ENCODE data around the gene IDH3G.

IDH3G gene

DNA sequence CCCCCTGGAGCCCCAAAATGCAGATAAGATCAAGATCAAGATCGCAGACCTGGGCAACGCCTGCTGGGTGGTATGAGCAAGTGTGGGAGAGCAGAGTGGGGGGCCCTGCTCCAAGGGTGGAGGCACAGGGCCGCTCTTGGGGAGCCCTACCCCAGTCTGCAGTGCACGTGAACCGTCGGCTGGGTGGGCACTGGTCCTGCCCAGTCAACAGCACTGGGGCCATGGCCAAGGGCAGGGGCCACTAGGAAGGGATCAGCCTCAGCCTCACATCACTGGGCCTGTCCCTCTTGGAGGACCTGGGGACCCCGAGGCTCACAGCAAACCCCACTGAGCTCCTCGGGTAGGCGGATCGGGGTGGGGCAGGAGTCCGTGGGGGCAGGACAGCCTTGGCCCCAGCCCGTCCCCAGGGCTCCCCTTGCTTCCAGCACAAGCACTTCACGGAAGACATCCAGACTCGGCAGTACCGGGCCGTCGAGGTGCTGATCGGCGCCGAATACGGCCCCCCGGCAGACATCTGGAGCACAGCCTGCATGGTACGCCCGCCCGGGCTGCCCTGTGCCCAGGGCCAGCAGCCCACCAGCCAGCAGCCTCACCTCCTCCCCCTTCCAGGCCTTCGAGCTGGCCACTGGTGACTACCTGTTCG, 9.7 kb downstream of the IDH3G start:
- H3K27ac Mint-ChIP-seq: no peak overlapping the region
- peaks cover 13% of the 10 kb centered on the region for H3K27me3 Mint-ChIP-seq
- peaks cover 3% of the 10 kb centered on the region for H3K4me1 Mint-ChIP-seq (ENCODE audit: low read depth)
- no peaks in the 10 kb centered on the region for H3K9me3 Mint-ChIP-seq
- no peak overlapping the region for H3K4me3 Mint-ChIP-seq
- peaks cover 38% of the 10 kb centered on the region for H3K36me3 Mint-ChIP-seq (ENCODE audit: low read depth)
- no peak for DNase-seq

DNA sequence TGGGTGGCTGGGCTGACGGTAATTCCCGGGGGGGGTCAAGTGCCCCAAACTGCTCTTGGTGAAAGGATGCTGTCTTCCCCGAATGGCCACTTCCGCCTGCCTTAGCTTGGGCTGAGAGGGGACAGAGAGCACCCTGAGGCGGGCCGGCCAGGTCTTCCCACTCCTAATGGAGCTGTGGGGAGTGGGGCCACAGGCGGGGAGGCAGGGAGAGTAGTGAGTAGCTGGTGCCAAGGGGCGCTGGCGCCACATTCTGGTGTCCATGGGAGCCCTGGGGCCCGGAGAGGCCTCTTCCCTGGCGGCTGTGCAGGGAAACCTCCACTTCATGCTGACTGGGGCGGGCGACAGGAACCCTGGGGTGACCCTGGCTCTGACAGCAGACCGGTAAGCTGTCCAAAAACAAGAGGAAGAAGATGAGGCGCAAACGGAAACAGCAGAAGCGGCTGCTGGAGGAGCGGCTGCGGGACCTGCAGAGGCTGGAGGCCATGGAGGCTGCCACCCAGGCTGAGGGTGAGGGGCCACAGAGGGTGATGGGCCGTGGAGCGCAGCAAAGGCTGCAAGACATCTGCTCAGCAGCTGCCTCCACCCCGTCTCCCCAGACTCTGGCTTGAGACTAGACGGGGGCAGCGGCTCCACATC, 10.7 kb downstream of the IDH3G start:
- Mint-ChIP-seq H3K27ac (no peak overlapping the region), H3K4me3 (no peak overlapping the region), H3K36me3 (ENCODE audit: low read depth) (peaks cover 29% of the 10 kb centered on the region)

DNA sequence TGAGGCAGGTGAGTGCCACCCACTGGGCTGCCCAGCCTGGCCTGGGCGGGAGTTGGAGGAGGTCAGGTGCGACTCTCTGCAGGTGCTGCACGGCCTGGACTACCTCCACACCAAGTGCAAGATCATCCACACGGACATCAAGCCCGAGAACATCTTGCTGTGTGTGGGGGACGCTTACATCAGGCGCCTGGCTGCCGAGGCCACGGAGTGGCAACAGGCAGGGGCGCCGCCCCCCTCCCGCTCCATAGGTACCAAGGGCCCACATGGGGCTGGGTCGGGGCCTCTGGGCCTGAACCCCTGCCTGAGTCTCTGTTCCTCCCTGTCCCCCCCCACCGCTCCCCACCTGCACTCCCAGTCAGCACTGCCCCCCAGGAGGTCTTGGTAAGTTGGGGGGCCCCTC, 11.3 kb downstream of the IDH3G start:
- no peak overlapping the region for H3K4me3 Mint-ChIP-seq
- peaks cover 26% of the 10 kb centered on the region for H3K36me3 Mint-ChIP-seq (ENCODE audit: low read depth)
- H3K27me3 Mint-ChIP-seq: peaks cover 16% of the 10 kb centered on the region
- DNase-seq: no peak
- H3K4me1 Mint-ChIP-seq (ENCODE audit: low read depth): peaks cover 3% of the 10 kb centered on the region
- no peak overlapping the region for H3K27ac Mint-ChIP-seq
- no peaks in the 10 kb centered on the region for H3K9me3 Mint-ChIP-seq

More for the DNA sequence above, 10.7 kb downstream of the IDH3G start:
- peaks cover 3% of the 10 kb centered on the region for H3K4me1 Mint-ChIP-seq (ENCODE audit: low read depth)
- DNase-seq: no peak
- no peaks in the 10 kb centered on the region for H3K9me3 Mint-ChIP-seq
- peaks cover 13% of the 10 kb centered on the region for H3K27me3 Mint-ChIP-seq

DNA sequence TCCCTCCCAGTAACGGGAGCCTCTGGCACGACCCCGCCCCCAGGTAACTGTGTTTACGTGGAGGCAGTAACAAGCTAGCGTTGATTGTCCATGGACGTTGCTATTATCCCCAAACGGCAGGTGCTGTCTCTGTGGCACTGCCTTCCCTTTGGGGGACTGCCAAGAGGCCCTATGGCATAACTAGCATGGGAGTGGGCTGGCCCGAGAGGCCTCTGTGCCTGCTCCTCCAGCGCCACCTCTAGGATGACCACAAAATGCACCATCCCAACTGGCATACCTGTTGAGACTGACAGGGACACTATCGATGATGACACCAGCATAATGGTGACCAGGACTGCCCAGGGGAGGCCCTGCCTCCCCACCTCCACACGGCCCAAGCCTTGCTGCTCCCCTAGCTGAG, 11.9 kb downstream of the IDH3G start:
- H3K4me1 Mint-ChIP-seq (ENCODE audit: low read depth): peaks cover 3% of the 10 kb centered on the region
- H3K4me3 Mint-ChIP-seq: no peak overlapping the region
- no peak overlapping the region for H3K27ac Mint-ChIP-seq
- peaks cover 17% of the 10 kb centered on the region for H3K27me3 Mint-ChIP-seq
- DNase-seq: no peak
- H3K36me3 Mint-ChIP-seq (ENCODE audit: low read depth): peaks cover 23% of the 10 kb centered on the region
- no peaks in the 10 kb centered on the region for H3K9me3 Mint-ChIP-seq

DNA sequence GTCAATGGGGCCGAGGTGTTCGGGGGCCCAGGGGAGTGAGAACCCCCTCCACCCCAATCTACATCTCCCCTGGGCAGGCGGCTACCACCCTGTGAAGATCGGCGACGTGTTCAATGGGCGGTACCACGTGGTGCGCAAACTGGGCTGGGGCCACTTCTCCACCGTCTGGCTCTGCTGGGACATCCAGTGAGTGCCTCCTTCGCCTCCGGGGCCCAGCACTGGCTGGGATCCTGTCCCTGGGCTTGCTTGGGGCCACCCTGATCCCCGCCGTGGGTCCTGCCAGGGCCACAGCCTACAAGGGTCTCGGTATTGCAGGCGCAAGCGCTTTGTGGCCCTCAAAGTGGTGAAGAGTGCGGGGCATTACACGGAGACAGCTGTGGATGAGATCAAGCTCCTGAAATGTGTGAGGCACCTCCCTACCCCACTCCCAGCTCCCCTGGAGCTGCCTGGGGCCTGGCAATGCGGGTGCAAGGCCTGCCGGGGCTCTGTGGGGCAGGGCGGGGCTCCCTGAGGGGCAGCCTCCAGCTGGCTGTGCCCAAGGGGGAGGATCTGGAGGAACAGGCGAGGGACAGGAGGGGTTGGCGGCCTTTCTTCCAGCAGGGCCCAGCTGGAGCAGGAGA, 12.6 kb downstream of the IDH3G start:
- Mint-ChIP-seq H3K27ac (no peak overlapping the region), H3K27me3 (peaks cover 17% of the 10 kb centered on the region), H3K4me1 (ENCODE audit: low read depth) (peaks cover 3% of the 10 kb centered on the region), H3K4me3 (no peak overlapping the region), H3K36me3 (ENCODE audit: low read depth) (peaks cover 18% of the 10 kb centered on the region), H3K9me3 (no peaks in the 10 kb centered on the region)
- no peak for DNase-seq

DNA sequence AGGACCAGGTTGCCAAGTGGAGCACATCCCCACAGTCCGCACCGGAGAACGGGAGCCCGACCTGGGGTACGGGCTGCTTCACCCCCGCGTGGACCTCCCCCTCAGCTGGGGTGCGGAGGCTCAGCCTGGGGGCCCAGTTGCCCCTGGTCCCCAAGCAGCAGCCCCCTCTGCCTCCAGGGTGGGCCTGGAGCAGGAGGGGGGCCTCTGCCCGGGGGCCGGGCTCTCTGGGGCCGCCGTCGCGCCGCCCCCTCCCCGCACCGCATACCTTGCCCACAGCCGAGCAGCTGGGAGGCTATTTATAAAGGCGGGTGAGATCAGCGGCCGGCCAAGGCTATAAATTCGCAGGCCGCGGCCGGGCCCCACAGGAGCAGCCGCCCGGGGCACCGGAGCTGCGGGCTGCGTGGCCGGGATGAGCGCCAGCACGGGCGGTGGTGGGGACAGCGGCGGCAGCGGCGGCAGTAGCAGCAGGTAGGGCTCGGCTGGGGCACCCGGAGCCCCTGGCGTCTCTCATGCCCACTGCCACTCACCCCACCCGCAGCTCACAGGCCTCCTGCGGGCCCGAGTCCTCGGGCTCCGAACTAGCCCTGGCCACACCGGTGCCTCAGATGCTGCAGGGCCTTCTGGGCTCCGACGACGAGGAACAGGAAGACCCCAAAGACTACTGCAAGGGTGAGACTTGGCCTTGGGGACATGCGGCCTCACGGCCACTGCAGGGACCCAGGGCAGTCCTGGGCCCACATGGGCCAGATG, 13.3 kb downstream of the IDH3G start, which contains the start of gene SRPK3:
Gene SRPK3 (plus strand): TSS at position 364 of the 750 bp plus-strand sequence. CDS start 46 bp downstream, at position 410.
- H3K4me1 Mint-ChIP-seq (ENCODE audit: low read depth): peaks cover 3% of the 10 kb centered on the region
- no peak within 1 kb of the TSS for H3K27ac Mint-ChIP-seq
- H3K9me3 Mint-ChIP-seq: no peaks in the 10 kb centered on the region
- no peak within 1 kb of the TSS for H3K4me3 Mint-ChIP-seq
- H3K27me3 Mint-ChIP-seq: peaks cover 17% of the 10 kb centered on the region
- DNase-seq: no peak
- H3K36me3 Mint-ChIP-seq (ENCODE audit: low read depth): peaks cover 11% of the 10 kb centered on the region

DNA sequence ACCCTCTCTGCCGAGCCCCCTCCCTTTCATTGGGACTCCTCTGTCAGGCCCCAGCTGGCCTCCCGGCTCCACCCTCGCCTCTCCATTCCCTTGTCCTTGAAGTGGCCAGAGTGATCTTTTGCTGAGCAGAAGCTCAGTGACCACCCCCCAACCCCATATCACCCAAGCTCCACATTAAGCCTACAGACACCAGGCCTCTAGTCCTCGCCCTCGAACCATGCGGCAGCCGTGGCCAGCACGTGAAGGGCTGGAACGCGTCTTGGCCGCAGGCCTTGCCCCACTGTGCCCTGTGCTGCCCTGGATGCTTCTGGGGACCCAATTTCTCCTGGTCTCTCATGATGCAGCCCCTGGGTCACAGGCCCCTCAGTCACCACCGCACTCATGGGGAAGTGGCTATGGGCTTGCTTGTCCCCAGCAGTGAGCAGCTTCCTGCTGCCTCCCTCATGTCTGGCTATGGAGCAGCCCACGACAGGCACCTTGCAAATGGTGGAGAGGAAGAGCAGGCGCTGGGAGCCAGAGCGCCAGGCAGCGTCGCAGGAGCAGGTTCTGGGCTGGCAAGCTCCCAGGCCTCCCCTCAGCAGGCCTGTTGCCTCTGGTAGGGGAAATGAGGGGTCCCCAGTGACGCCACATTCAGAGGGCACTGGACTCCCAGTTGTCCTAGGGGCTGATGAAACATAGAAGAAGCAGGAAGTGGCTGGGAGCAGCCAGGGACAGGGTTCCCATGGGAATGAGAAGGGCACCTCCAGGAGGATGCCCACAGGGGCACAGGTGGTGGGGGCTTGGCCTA, 14.1 kb downstream of the IDH3G start:
- Mint-ChIP-seq H3K4me1 (ENCODE audit: low read depth) (peaks cover 3% of the 10 kb centered on the region), H3K36me3 (ENCODE audit: low read depth) (peaks cover 5% of the 10 kb centered on the region), H3K9me3 (no peaks in the 10 kb centered on the region), H3K4me3 (no peak overlapping the region), H3K27me3 (peaks cover 17% of the 10 kb centered on the region), H3K27ac (no peak overlapping the region)
- DNase-seq: no peak

DNA sequence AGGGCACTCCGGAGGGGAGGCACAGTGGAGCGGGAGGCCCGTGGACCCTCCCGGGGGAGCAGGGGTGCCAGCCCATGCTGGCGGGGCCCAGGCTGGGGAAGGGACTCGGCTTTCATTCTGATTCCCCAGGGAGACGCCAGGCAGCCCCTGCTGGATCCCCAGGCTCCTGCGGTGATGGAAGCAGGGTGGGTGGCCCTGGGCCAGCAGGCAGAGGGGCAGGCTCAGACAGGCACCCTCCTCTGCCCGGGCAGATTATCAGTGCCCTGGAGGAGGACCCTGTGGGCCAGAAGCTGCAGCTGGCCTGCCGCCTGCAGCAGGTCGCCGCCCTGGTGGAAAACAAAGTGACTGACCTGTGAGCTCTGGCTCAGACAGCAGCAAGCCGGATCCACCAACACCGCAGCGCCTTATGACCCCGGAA, 15.5 kb downstream of the IDH3G start:
- no peak for DNase-seq
- H3K27me3 Mint-ChIP-seq: peaks cover 17% of the 10 kb centered on the region
- no peaks in the 10 kb centered on the region for H3K9me3 Mint-ChIP-seq
- no peaks in the 10 kb centered on the region for H3K36me3 Mint-ChIP-seq (ENCODE audit: low read depth)
- peaks cover 3% of the 10 kb centered on the region for H3K4me1 Mint-ChIP-seq (ENCODE audit: low read depth)
- no peak overlapping the region for H3K4me3 Mint-ChIP-seq
- no peak overlapping the region for H3K27ac Mint-ChIP-seq

DNA sequence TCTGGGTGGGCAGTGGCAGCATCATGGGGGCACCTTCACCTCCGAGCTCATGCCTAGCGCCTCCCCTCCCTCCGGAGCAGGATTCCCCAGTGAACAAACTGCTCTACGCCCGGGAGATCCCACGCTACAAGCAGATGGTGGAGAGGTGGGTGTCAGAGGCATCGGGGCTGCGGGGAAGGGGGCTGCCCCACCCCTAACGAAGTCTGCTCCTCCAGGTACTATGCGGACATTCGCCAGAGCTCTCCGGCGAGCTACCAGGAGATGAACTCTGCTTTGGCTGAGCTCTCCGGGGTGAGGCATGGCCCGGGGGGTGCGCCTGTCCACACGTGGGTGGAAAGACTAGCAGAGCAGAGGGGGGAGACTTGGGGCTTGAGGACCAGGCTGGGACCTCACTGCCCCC, 16.0 kb downstream of the IDH3G start:
- Mint-ChIP-seq H3K9me3 (no peaks in the 10 kb centered on the region), H3K27ac (no peak overlapping the region)

DNA sequence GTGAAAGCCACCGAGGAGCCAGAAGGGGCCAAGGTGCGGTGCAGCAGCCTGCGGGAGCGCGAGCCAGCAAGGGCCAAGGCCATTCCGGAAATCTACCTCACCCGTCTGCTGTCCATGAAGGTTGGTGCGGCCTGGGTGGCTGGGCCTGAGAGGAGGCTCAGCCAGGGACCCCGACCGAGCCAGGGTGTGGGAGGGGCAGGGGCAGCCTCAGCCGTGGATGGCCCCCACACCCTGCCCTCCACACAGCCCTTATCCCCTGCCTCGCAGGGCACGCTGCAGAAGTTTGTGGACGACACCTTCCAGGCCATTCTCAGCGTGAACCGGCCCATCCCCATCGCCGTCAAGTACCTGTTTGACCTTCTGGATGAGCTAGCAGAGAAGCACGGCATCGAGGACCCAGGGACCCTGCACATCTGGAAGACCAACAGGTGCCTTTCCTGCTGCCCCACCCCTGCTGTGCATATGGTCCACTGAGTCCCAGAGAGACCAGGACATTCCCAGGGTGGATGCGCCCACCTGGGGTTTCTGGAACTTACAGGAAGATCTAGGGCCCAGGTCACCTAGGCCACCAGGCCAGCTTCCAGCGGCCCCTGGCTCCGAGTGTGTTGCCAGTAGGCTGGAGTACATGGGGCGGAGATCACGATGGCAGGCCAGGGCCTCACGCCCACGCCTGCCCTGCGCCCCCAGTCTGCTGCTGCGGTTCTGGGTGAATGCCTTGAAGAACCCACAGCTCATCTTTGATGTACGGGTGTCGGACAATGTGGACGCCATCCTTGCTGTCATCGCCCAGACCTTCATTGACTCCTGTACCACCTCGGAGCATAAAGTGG, 16.7 kb downstream of the IDH3G start:
- Mint-ChIP-seq H3K27ac (no peak overlapping the region), H3K4me3 (no peak overlapping the region), H3K36me3 (ENCODE audit: low read depth) (no peaks in the 10 kb centered on the region), H3K9me3 (no peaks in the 10 kb centered on the region), H3K27me3 (peaks cover 13% of the 10 kb centered on the region), H3K4me1 (ENCODE audit: low read depth) (peaks cover 3% of the 10 kb centered on the region)
- no peak for DNase-seq

More for the DNA sequence above, 16.0 kb downstream of the IDH3G start:
- peaks cover 3% of the 10 kb centered on the region for H3K4me1 Mint-ChIP-seq (ENCODE audit: low read depth)
- no peak overlapping the region for H3K4me3 Mint-ChIP-seq
- H3K27me3 Mint-ChIP-seq: peaks cover 13% of the 10 kb centered on the region
- no peak for DNase-seq
- no peaks in the 10 kb centered on the region for H3K36me3 Mint-ChIP-seq (ENCODE audit: low read depth)

DNA sequence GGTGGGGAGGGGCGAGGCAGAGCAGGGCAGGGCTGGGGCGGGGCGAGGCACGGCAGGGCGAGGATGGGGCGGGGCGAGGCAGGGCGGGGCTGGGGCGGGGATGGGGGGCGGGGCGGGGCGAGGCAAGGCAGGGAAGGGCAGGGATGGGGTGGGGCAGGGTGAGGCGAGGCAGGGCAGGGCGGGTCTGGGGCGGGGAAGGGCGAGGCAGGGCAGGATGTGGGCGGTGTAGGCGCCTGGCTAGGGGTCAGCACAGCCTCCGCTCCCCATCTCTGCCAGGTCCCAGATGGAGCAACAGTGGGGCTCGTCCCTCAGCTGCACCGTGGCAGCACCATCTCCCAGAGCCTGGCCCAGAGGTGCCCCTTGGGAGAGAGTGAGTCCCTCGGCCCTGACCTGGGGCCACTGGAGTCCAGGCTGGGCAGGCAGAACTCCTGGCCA, 17.5 kb downstream of the IDH3G start:
- Mint-ChIP-seq H3K4me1 (ENCODE audit: low read depth) (peaks cover 3% of the 10 kb centered on the region), H3K36me3 (ENCODE audit: low read depth) (no peaks in the 10 kb centered on the region), H3K27me3 (peaks cover 17% of the 10 kb centered on the region), H3K27ac (no peak overlapping the region), H3K4me3 (no peak overlapping the region), H3K9me3 (no peaks in the 10 kb centered on the region)
- DNase-seq: no peak

DNA sequence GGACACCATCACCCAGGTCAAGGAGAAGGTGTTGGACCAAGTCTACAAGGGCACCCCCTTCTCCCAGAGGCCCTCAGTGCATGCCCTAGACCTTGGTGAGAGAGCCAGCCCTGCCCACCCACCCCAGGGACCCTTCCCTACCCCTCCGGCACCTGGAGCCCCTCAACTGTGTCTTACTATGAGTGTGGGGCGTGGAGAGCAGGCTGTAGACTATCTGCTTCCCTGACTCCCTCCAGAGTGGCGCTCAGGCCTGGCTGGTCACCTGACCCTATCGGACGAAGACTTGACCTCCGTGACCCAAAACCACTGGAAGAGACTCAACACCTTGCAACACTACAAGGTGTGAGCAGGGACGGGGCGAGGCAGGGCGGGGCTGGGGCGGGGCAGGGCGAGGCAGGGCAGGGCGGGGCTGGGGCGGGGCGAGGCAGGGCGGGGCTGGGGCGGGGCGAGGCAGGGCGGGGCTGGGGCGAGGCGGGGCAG, 18.0 kb downstream of the IDH3G start:
- no peak overlapping the region for H3K27ac Mint-ChIP-seq
- H3K9me3 Mint-ChIP-seq: no peaks in the 10 kb centered on the region
- no peak for DNase-seq
- no peak overlapping the region for H3K4me3 Mint-ChIP-seq
- peaks cover 3% of the 10 kb centered on the region for H3K4me1 Mint-ChIP-seq (ENCODE audit: low read depth)
- peaks cover 17% of the 10 kb centered on the region for H3K27me3 Mint-ChIP-seq
- no peaks in the 10 kb centered on the region for H3K36me3 Mint-ChIP-seq (ENCODE audit: low read depth)
